ENCODE results near the gene IFT43.

DNA sequence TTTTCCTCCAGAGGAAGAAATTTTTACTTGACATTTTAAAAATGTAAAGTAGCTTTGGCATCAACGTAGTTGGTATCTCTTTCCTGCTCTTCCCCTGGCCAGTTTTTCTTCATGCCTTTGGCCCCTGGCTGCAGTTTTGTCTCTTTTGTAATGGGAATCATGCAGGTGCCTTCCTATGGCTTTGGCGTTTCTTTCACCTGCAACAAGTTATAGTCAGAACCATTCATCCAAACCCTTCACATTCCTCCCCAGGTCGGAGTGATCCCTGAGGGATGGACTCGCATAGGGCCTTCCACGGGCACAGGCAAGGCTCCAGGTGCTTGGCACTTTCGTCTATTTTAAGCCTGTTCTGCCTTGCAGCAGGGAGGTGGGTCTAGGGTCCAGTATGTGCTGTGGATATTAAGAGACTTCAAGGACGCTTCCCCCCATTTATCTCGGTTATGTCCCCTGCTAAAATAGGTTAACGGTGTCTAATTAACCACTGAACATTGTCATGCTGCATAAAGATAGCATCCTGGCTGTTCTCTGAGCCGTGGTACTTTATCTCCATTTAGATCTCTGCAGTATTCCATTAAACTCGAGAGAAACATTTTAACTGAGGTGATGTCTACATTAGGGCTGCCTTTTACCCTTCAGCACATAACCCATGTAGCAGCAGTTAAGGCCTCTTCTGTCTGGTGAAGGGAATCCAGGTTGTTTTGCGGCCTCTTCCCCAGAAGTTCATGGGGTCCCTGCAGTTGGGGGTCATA, 66.3 kb downstream of the IFT43 start:
- TF ChIP-seq FOXK2 (conservative IDR thresholded peaks at IDR 0.05 in 1 of 2, IDR thresholded peaks at IDR 0.05 in 1 of 2; ENCODE audit: low read depth in 2 of 2) (no peak), CEBPB (tag; IDR thresholded peaks at IDR 0.05) (no peak), ZNF274 (IDR thresholded peaks at IDR 0.05; ENCODE audit: borderline replicate concordance, low read depth, low read length) (no peak), GABPA (tag; conservative IDR thresholded peaks at IDR 0.05; ENCODE audit: low read depth) (no peak), SRSF1 (IDR thresholded peaks at IDR 0.05; ENCODE audit: low read depth, low read length) (no peak), IRF2 (CRISPR knock-in tag; IDR thresholded peaks at IDR 0.05) (no peak)
- TF ChIP-seq, protein P1, sequence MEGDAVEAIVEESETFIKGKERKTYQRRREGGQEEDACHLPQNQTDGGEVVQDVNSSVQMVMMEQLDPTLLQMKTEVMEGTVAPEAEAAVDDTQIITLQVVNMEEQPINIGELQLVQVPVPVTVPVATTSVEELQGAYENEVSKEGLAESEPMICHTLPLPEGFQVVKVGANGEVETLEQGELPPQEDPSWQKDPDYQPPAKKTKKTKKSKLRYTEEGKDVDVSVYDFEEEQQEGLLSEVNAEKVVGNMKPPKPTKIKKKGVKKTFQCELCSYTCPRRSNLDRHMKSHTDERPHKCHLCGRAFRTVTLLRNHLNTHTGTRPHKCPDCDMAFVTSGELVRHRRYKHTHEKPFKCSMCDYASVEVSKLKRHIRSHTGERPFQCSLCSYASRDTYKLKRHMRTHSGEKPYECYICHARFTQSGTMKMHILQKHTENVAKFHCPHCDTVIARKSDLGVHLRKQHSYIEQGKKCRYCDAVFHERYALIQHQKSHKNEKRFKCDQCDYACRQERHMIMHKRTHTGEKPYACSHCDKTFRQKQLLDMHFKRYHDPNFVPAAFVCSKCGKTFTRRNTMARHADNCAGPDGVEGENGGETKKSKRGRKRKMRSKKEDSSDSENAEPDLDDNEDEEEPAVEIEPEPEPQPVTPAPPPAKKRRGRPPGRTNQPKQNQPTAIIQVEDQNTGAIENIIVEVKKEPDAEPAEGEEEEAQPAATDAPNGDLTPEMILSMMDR (IDR thresholded peaks at IDR 0.05 in 2 of 3, conservative IDR thresholded peaks at IDR 0.05 in 1 of 3; ENCODE audit: insufficient read depth in 2 of 3, low read depth in 1 of 3, low read length in 3 of 3): no peak
- TF ChIP-seq, protein P2, sequence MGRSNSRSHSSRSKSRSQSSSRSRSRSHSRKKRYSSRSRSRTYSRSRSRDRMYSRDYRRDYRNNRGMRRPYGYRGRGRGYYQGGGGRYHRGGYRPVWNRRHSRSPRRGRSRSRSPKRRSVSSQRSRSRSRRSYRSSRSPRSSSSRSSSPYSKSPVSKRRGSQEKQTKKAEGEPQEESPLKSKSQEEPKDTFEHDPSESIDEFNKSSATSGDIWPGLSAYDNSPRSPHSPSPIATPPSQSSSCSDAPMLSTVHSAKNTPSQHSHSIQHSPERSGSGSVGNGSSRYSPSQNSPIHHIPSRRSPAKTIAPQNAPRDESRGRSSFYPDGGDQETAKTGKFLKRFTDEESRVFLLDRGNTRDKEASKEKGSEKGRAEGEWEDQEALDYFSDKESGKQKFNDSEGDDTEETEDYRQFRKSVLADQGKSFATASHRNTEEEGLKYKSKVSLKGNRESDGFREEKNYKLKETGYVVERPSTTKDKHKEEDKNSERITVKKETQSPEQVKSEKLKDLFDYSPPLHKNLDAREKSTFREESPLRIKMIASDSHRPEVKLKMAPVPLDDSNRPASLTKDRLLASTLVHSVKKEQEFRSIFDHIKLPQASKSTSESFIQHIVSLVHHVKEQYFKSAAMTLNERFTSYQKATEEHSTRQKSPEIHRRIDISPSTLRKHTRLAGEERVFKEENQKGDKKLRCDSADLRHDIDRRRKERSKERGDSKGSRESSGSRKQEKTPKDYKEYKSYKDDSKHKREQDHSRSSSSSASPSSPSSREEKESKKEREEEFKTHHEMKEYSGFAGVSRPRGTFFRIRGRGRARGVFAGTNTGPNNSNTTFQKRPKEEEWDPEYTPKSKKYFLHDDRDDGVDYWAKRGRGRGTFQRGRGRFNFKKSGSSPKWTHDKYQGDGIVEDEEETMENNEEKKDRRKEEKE (IDR thresholded peaks at IDR 0.05; ENCODE audit: borderline replicate concordance in 1 of 2, control insufficient read depth in 1 of 2, low read depth in 2 of 2, low read length in 1 of 2): no peak
- TF ChIP-seq, protein P3, sequence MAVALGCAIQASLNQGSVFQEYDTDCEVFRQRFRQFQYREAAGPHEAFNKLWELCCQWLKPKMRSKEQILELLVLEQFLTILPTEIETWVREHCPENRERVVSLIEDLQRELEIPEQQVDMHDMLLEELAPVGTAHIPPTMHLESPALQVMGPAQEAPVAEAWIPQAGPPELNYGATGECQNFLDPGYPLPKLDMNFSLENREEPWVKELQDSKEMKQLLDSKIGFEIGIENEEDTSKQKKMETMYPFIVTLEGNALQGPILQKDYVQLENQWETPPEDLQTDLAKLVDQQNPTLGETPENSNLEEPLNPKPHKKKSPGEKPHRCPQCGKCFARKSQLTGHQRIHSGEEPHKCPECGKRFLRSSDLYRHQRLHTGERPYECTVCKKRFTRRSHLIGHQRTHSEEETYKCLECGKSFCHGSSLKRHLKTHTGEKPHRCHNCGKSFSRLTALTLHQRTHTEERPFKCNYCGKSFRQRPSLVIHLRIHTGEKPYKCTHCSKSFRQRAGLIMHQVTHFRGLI (CRISPR knock-in tag; IDR thresholded peaks at IDR 0.05): no peak

Measured in K562 (cell line).